Duodenal mucosa (tissue), 2 donors: ENCODE data around the gene GPC3.
"Not testable (repeated sequence)": the region's sequence is repeated elsewhere in the genome, so short reads cannot be mapped to it uniquely, and the experiment has no call there.

Source experiments
- H3K27ac ChIP-seq: one replicate; pipeline ENCODE4 v1.7.0; 2013; ENCODE audit warnings: low read depth, low read length
- H3K27me3 ChIP-seq, 2 donors: one replicate each; pipeline ENCODE4 v1.7.0; 2013; ENCODE audit warnings: low read length in 2 of 2, control low read depth in 1 of 2; ENCODE audit not compliant: insufficient read depth in 2 of 2, control insufficient read depth in 1 of 2
- H3K36me3 ChIP-seq, 2 donors: one replicate each; pipeline ENCODE4 v1.7.0; 2013; ENCODE audit warnings: low read length in 2 of 2, control low read depth in 1 of 2; ENCODE audit not compliant: insufficient read depth in 2 of 2, control insufficient read depth in 1 of 2
- H3K4me1 ChIP-seq, 2 donors: one replicate each; pipeline ENCODE4 v1.7.0; 2013; ENCODE audit warnings: low read length in 2 of 2, control low read depth in 1 of 2; ENCODE audit not compliant: insufficient read depth in 2 of 2, control insufficient read depth in 1 of 2
- H3K4me3 ChIP-seq, 2 donors: one replicate each; pipeline ENCODE4 v1.7.0; 2013; ENCODE audit warnings: low read length in 2 of 2, low read depth in 1 of 2
- H3K9ac ChIP-seq, 2 donors: one replicate each; pipeline ENCODE4 v1.7.0; 2013; ENCODE audit warnings: low read length in 2 of 2, low read depth in 1 of 2
- H3K9me3 ChIP-seq, 2 donors: one replicate each; pipeline ENCODE4 v1.7.0; 2013; ENCODE audit warnings: low read length in 2 of 2, control low read depth in 1 of 2; ENCODE audit not compliant: control insufficient read depth in 1 of 2

Gene GPC3

DNA sequence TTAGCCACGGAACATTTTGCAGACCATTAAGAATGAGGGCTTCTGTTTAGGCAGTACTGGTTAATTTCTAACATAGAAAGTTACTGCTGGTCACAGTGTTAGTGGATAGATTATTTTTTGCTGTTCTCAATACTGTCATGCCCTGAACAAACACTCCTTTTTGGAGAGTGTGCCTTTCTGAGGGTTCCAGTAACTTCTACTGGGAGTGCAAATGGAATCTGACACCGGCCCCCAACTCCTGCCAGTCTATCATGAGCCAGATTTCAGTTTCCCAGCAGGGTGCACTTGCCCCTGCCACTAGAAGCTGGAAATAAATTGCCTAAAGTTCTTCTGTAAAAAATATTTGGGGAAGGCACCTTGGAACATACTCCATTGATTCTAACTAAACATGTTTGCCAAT, 345.7 kb downstream of the GPC3 start:
- H3K36me3 ChIP-seq = no peaks in the 10 kb centered on the region
- H3K4me1 ChIP-seq = no peaks in the 10 kb centered on the region
- no peaks in the 10 kb centered on the region for H3K9me3 ChIP-seq
- H3K27me3 ChIP-seq = no peaks in the 10 kb centered on the region
- no peak overlapping the region for H3K27ac ChIP-seq
- H3K9ac ChIP-seq = no peak overlapping the region
- H3K4me3 ChIP-seq = no peak overlapping the region

DNA sequence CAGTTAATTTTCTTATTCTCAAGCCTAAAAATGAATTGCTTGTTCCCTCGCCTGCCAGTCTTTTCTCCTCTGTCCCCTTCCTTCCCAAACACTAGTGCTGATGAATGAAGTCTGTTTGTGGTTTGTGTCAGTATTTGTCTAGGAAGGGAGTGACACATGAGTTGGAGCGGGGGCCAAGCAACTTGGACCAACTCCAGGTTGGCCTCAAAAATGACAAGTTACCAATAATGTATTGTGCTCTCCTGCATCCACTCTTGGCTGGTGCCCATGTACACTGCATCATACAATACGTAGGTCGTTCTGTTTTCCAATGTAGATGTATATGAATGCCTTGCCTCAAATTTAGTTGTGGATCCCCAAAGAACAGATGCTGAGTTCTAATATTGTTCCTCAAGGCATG, 347.1 kb downstream of the GPC3 start:
- H3K9ac ChIP-seq = no peak overlapping the region
- H3K27me3 ChIP-seq = no peaks in the 10 kb centered on the region
- no peak overlapping the region for H3K27ac ChIP-seq
- H3K4me1 ChIP-seq = no peaks in the 10 kb centered on the region
- no peaks in the 10 kb centered on the region for H3K36me3 ChIP-seq
- no peak overlapping the region for H3K4me3 ChIP-seq
- H3K9me3 ChIP-seq = no peaks in the 10 kb centered on the region

DNA sequence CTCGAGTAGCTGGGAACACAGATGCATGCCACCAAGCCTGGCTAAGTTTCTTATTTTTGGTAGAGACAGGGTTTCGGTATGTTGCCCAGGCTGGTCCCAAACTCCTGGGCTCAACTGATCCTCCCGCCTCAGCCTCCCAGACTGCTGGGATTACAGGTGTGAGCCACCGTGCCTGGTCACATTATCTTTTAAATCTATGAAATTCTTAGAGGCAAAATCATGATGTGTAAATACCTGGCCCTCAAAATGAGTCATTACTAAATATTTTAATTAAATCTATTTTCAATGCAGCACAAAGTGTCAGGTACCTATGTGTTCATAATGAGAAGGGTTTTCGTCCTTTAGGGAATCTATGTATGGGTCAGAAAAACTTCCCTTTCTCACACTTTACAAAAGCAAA, 347.6 kb downstream of the GPC3 start:
- no peak overlapping the region for H3K4me3 ChIP-seq
- H3K27me3 ChIP-seq = no peaks in the 10 kb centered on the region
- H3K36me3 ChIP-seq = no peaks in the 10 kb centered on the region
- H3K9me3 ChIP-seq = no peaks in the 10 kb centered on the region
- H3K27ac ChIP-seq = no peak overlapping the region
- no peak overlapping the region for H3K9ac ChIP-seq
- no peaks in the 10 kb centered on the region for H3K4me1 ChIP-seq

DNA sequence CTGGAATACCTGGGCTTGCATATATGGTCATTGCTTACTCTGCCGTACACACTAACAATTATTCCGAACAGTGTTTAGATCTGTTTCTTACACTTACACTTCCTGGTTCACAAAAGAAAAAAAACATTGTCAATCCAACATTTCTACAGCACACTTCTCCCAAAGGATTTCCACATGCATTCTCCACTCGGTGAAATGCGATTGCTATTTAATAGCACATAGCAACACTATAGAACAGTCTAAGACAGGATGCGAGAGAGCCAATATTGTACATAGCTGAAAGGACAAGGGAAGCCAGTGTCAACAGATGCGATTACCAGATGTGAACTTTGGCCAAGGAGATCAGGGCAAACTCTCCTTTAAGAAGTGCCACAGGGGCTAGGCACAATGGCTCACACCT, 349.4 kb downstream of the GPC3 start:
- no peaks in the 10 kb centered on the region for H3K9me3 ChIP-seq
- H3K4me3 ChIP-seq = no peak overlapping the region
- no peaks in the 10 kb centered on the region for H3K36me3 ChIP-seq
- H3K27ac ChIP-seq = no peak overlapping the region
- no peaks in the 10 kb centered on the region for H3K4me1 ChIP-seq
- H3K9ac ChIP-seq = no peak overlapping the region
- H3K27me3 ChIP-seq = no peaks in the 10 kb centered on the region

DNA sequence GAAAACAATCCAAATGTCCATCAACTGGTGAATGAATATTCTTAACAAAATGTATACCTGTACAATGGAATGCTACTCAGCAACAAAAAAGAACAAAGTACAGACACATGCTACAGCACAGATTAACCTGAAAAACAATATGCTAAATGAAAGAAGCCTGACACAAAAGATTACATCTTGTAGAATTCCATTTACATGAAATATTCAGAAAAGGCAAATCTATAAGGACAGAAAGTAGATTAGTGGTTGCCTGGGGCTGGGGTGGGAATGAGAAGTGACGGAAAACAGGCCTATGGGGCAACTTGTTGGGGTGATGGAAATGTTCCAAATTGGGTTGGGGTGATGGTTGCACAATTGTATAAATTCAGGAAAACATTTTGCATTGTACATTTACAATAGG, 351.0 kb downstream of the GPC3 start:
- no peak overlapping the region for H3K27ac ChIP-seq
- no peaks in the 10 kb centered on the region for H3K9me3 ChIP-seq
- no peak overlapping the region for H3K4me3 ChIP-seq
- no peaks in the 10 kb centered on the region for H3K27me3 ChIP-seq
- no peaks in the 10 kb centered on the region for H3K4me1 ChIP-seq
- H3K36me3 ChIP-seq = no peaks in the 10 kb centered on the region
- no peak overlapping the region for H3K9ac ChIP-seq

DNA sequence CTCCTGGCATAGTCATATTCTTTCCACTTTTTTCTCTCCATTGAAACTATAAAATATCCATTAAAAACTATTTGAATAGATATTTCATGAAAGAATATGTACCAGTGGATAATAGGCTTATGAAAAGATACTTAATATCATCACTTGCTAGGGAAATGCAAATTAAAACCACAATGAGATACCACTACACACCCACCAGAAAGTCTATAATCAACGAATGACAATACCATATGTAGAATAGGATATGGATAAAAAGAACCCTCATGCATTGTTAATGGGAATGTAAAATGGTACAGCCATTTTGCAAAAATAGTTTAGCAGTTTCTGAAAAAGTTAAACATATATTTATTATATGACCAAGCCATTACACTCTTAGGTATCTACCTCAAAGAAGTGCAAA, 351.4 kb downstream of the GPC3 start:
- H3K27ac ChIP-seq = no peak overlapping the region
- H3K9ac ChIP-seq = no peak overlapping the region
- no peaks in the 10 kb centered on the region for H3K27me3 ChIP-seq
- no peaks in the 10 kb centered on the region for H3K36me3 ChIP-seq
- H3K9me3 ChIP-seq = no peaks in the 10 kb centered on the region
- no peak overlapping the region for H3K4me3 ChIP-seq
- no peaks in the 10 kb centered on the region for H3K4me1 ChIP-seq

DNA sequence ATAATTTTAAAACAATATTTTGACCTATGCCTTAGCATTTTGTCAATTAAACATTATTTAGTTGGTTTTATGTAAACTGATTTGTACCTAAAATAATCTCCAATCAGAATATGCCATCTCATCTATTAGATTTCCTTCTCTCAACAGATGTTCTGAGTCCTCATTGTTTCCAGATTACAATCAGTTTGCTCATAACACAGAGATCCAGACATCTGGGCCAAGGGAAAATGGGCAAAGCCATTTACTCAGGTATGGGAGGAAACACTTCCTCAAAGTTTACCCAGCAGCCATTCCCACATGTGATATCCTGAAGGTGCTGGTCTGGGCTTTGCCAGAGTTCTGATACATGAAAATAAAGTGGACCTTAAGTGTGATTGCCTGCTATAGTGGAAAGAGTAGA, 352.2 kb downstream of the GPC3 start:
- no peaks in the 10 kb centered on the region for H3K27me3 ChIP-seq
- no peak overlapping the region for H3K27ac ChIP-seq
- no peak overlapping the region for H3K9ac ChIP-seq
- H3K9me3 ChIP-seq = no peaks in the 10 kb centered on the region
- H3K36me3 ChIP-seq = no peaks in the 10 kb centered on the region
- no peak overlapping the region for H3K4me3 ChIP-seq
- H3K4me1 ChIP-seq = no peaks in the 10 kb centered on the region

DNA sequence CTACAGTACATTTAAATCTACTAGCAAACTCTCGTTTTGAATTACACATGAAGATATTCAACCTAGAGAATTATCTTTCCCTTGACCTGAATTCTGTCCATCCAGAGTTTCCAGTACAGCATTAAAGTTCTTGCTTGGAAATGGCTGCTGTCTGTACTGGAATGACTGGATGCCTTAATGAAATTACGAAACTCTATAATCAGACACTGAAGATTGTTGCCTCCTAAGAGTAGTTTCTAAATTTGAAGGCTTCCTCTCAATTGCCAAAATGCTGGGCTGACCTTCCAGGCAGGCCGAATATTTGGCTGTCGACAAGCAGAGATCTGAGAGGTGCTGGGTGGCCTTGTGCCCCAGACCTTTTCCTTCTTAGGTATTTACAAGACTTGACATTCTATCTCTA, 355.0 kb downstream of the GPC3 start:
- Histone ChIP-seq H3K36me3 (no peaks in the 10 kb centered on the region), H3K9ac (no peak overlapping the region), H3K4me1 (no peaks in the 10 kb centered on the region), H3K4me3 (no peak overlapping the region), H3K9me3 (no peaks in the 10 kb centered on the region), H3K27ac (no peak overlapping the region), H3K27me3 (no peaks in the 10 kb centered on the region)

DNA sequence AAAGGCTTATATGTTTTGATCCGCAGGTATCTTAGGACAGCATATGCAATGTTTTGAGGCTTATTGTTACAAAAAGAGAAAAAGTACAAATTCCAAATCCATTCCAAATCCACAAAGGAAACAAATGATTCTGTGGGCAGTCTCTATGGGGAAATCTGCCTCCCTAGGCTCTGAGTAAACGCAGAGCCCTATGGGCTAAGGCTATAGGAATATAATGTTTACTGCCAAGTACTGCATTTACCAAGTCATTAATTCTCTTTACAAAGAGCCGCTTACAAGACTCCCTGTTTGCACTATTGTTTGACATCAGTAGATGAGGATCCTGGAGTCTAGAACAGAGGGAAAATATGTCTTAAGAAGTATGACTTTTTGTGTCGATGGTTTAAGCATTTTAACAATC, 357.7 kb downstream of the GPC3 start:
- no peak overlapping the region for H3K27ac ChIP-seq
- H3K4me1 ChIP-seq = no peaks in the 10 kb centered on the region
- H3K9ac ChIP-seq = no peak overlapping the region
- H3K36me3 ChIP-seq = no peaks in the 10 kb centered on the region
- H3K4me3 ChIP-seq = no peak overlapping the region
- H3K27me3 ChIP-seq = no peaks in the 10 kb centered on the region
- no peaks in the 10 kb centered on the region for H3K9me3 ChIP-seq

DNA sequence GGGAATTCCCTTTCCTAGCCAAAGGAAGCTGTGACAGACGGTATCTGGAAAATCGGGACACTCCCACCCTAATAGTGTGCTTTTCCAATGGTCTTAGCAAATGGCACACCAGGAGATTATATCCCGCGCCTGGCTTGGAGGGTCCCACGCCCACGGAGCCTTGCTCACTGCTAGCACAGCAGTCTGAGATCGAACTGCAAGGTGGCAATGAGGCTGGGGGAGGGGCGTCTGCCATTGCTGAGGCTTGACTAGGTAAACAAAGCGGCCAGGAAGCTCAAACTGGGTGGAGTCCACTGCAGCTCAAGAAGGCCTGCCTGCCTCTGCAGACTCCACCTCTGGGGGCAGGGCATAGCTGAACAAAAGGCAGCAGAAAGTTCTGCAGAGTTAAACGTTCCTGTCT, 364.0 kb downstream of the GPC3 start:
- not testable (repeated sequence) for H3K27ac ChIP-seq, H3K9ac ChIP-seq, H3K4me1 ChIP-seq, H3K36me3 ChIP-seq, H3K9me3 ChIP-seq, H3K27me3 ChIP-seq, H3K4me3 ChIP-seq

DNA sequence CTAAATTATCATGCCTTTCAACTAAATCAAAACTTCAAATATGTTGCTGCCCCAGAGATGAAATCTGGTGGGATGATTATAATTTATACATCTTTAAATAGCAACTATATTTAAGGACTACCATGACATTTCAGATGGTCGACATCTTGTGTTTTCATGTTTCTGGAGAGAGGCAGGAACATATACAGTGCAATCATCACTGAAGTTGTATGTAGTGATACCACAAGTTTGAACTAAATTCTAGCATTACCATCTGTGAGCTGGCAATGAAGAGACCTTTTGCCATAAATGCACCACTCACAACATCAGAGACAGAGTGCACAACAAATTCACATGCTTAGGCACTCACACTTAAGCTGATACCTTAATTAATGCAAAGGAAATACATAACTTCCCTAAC, 373.7 kb downstream of the GPC3 start:
- peaks cover 0 to 7% of the 10 kb centered on the region in 2 donors for H3K4me1 ChIP-seq
- H3K27me3 ChIP-seq = no peaks in the 10 kb centered on the region
- no peaks in the 10 kb centered on the region for H3K36me3 ChIP-seq
- no peak overlapping the region for H3K9ac ChIP-seq
- H3K4me3 ChIP-seq = no peak overlapping the region
- H3K27ac ChIP-seq = no peak overlapping the region
- H3K9me3 ChIP-seq = peaks cover 0 to 3% of the 10 kb centered on the region in 2 donors
